GM12873 (cell line): ENCODE measurements around the gene RCCD1.

ENCODE experiments used
- TF ChIP-seq, protein P1 (sequence below): IDR thresholded peaks from 2 replicates; pipeline ENCODE4 v1.5.1; 2012; ENCODE audit warnings: low read depth, mild to moderate bottlenecking, moderate library complexity, low read length, control low read depth; ENCODE audit not compliant: insufficient read depth; ENCODE audit errors: missing control alignments

RCCD1 gene

DNA sequence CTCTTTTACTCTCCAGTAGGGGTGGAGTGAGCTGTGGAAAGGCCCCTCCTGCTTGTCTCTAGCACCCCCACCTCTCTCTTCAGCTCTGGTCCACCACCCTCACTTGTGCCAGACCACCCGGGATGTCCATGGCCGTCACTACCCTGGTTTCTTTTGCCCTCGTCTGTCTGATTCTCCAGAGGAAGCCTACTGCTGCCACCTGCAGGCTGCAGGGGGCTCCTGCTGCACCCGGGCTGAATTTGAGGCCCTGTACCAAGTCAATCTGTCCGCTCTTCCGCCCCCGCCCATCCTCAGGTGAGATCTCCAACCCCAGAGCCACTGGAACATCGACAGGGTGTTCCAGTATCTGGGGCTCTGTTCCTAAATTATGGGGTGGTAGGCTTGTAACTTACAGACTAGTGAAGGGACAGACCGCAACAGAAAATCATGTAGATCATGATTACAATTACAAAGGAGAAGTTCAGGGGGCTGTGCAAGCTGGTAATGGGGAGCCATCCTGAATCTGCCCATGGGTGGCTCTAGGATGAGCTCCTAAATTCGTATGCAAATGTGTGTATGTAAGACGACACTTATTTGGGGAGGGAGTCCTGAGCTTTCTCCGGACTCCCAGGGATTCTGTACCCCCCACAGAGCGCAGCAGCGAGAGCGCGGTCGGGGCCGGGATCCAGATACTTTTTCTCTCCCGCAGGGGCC lies 20.3 kb upstream of the RCCD1 start:
- TF ChIP-seq, protein P1, sequence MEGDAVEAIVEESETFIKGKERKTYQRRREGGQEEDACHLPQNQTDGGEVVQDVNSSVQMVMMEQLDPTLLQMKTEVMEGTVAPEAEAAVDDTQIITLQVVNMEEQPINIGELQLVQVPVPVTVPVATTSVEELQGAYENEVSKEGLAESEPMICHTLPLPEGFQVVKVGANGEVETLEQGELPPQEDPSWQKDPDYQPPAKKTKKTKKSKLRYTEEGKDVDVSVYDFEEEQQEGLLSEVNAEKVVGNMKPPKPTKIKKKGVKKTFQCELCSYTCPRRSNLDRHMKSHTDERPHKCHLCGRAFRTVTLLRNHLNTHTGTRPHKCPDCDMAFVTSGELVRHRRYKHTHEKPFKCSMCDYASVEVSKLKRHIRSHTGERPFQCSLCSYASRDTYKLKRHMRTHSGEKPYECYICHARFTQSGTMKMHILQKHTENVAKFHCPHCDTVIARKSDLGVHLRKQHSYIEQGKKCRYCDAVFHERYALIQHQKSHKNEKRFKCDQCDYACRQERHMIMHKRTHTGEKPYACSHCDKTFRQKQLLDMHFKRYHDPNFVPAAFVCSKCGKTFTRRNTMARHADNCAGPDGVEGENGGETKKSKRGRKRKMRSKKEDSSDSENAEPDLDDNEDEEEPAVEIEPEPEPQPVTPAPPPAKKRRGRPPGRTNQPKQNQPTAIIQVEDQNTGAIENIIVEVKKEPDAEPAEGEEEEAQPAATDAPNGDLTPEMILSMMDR, result peak; percentile 95

DNA sequence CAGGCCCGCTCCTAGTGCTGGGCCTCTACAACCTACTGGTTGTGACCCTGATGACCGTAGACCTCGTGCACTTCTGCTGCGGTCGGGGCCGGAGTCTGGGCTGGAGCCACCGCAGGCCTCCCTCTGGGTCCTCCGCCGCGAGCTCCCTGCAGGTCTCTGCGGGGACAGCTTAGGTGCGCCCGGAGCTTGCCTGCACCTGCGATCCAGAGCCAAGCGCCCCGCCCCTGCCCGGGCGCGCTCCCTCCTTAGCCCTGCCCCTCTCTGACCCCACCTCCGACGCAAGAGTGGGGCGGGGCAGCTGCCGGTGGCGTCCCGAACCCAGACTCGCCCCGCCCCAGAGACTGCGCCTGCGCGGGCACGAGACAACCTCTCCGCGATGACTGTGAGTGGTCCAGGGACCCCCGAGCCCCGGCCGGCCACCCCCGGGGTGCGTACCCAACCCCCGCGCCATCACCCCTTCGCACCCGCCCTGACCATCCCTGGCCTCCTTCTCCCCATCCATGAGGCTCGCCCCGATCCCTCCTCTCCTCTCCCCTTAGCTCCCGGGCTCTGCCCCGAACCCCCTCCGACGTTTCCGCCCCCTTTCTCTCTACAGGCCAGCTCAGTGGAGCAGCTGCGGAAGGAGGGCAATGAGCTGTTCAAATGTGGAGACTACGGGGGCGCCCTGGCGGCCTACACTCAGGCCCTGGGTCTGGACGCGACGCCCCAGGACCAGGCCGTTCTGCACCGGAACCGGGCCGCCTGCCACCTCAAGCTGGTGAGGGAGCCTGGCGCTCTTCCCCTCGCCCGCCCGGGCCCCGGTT lies 19.5 kb upstream of the RCCD1 start, which contains the start of gene UNC45A:
Gene UNC45A, plus strand, starts transcription at position 337 of the 803 bp plus-strand sequence. Its CDS starts 40 bp downstream, at position 377.
- TF ChIP-seq, protein P1, result no peak

DNA sequence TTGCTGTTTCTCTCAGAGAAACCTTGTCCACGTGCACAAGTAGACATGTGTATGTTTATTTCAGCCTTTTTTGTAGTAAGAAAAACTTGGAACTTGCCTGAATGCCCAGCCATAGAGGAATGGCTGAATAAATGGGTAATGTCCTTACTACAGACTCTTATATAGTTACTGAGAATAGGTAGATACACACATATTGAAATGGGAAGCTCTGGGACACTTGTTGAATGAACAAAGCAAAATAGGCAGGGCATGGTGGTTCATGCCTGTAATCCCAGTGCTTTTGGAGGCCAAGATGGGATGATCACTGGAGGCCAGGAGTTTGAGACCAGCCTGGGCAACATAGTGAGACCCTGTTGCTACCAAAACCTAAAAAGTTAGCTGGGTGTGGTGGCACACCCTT lies 17.9 kb upstream of the RCCD1 start:
- TF ChIP-seq, protein P1, result no peak

DNA sequence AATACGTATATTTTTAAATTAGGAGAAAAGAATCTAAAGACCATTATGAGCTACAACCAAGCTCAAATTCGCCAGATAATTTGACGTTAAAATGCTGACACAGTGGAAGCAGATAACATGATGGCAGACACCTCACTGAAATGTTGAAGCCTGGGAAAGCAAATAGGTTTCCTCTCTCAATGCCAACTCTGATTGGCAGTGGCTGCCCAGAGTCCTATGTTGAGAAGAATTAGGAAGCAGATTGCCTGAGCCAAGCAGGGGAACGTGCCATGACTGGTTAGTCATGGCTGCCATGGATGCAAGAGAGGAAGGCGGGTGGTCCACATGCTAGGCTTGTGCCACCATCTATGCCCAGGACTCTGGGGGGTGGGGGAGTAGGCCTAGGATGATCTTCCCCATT lies 16.4 kb upstream of the RCCD1 start:
- TF ChIP-seq, protein P1, result no peak

DNA sequence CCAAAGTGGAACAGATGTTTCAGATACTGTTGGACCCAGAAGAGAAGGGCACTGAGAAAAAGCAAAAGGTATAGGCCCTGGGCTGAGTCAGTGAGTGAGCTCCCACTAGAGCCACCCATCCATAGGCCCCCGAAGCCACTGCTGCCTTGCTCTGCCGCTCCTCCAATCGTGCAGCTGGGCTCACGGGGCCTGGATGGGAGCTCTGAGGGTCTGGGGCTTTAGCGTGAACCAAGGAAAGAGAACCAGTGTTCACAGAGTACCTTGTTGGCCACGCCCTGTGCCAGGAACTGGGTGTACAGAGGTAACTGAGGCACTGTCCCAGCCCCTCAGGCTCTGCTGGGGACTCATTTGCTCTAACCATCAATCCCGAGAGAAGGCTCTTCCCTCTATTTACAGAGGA lies 14.9 kb upstream of the RCCD1 start:
- TF ChIP-seq, protein P1, result no peak

DNA sequence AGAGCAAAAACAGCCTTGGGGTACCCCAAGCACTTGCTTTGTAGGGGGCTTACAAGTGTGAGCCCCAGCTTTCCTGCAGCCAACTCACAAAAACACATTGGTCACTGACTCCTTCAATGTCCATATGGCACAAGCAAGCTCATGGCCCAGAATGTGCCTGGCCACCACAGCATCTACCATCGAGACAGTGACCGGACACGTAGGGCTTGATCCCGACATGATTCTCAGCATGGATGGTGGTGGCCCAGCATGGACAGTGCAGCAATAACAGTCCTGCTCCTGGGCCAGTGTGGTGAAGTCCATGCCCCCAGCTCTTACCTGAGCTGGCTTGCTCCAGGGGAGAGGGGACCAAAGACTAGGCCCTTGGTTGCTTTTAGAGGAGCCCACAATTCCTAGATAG lies 13.6 kb upstream of the RCCD1 start:
- TF ChIP-seq, protein P1, result no peak

DNA sequence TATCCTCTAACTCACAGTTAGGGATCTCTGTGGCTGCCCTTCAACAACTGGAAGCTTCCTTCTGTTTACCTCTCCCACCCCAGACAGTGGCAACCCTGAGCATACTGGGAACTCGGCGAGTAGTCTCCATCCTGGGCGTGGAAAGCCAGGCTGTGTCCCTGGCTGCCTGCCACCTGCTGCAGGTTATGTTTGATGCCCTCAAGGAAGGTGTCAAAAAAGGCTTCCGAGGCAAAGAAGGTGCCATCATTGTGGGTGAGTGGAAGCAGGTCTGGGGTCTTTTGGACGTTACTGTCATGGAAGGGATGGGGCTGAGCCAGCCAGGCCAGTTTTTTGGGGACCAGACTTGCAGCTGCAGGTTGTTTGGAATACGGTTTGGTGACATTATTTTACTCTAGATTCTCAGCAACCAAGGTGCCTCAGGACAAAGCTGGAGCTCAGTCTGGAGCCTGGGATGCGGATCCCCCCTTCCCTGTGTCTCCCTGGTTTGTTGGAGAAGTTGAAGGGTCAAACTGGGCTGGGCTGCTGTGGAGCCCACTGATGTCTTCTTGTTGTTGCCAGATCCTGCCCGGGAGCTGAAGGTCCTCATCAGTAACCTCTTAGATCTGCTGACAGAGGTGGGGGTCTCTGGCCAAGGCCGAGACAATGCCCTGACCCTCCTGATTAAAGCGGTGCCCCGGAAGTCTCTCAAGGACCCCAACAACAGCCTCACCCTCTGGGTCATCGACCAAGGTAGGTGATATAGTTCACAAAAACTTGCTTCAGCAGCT lies 12.1 kb upstream of the RCCD1 start:
- TF ChIP-seq, protein P1, result no peak
